ENCODE results near the gene PLXNA4.

GRCh38 chr7:132402096-132402495 is 174.2 kb downstream of the PLXNA4 start:
- TF ChIP-seq CTCF (IDR thresholded peaks at IDR 0.05; ENCODE audit: insufficient read depth, low read length, poor library complexity, severe bottlenecking) (no peak), EZH2phosphoT487 (conservative IDR thresholded peaks at IDR 0.05; ENCODE audit: low read length) (no peak)
